ENCODE measurements around the gene ARL2BP. TPM values are rescaled to one million over a fixed set of nuclear protein-coding genes. Genes with fewer than 3 reads are reported as not detected.

ARL2BP gene
- total RNA-seq, 2 donors from 2014 or later: 54.7 to 64.0 TPM

DNA sequence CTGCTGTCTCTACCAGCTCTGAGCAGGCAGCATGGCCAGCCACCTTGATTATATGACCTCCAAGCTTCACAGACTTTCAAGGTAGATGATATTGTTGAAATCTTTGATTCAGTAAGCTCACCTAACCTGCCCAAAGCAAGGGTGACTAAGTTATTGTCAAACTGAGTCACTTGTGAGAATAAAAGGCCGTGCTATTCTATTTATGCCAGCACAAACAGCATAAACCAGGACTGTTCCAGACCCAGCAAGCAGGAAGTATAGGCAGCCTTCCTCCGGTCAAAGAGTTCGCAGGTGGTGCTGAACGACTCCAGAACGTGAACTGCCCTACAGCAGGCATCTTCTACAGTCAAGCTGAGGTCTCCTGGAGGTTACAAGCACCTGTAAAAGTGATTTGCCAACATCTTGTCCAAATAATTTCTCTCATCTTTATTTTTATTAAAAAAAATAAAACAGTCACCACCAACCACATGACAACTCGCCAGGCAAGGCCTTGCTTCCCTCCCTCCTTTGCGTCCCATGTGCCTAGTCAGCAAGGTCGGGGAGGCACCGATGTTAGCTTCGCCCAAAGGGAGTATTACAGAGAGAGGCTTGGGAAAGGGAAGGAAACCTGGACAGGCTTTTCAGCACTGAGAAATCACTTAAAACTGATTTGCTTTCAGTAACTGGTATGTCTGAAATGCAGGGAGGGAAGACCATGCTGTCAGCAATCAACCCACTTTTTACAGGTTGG, 10.8 kb downstream of the ARL2BP start:
- no peak for ATAC-seq (ENCODE audit: insufficient number of reproducible peaks, low FRiP score, low read depth)

DNA sequence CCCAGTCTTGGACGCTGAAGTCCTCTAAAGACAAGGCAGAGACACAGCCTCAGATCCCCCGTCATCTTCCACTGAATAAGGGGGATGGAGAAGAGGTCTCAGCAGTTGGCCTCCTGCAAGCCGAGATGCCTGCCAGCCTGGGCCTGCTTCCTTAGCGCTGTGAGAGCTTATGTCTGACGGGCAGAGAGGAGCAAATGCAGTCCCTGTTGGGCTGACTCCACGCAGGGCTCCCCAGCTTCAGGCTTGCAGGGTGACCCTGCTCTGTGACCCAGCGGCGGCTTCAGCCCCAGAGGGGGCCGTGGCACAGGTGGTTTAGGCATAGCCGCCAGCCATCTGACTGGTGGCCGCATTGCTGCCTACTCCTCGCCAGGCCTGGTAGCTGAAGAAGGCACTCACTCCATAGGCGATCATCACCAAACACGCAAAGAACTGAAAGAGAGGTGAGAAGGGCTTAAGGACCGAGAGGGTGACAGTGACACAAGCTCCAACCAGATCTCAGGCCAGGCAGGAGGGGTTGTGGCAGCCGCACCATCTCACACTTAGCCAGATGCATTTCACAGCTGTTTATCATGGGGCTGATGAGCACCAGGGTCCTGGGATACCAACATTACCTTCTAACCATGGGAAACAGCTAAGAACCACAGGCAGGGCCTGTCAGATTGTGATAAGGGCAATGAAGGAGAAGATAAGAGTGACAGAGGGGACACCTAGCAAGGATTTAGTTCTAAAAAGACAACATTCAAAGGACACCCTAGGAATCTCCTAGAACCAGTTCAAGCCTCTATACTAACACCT, 11.7 kb downstream of the ARL2BP start:
- no peak overlapping the region for H3K27ac ChIP-seq
- H3K4me3 ChIP-seq: no peak overlapping the region
- no peaks in the 10 kb centered on the region for H3K27me3 ChIP-seq (replicated peaks; ENCODE audit: insufficient read depth)
- DNase-seq (ENCODE audit: low spot score): no peak
- H3K9me3 ChIP-seq: no peaks in the 10 kb centered on the region
- no peak for ATAC-seq (ENCODE audit: insufficient number of reproducible peaks, low FRiP score, low read depth)
- H3K4me1 ChIP-seq (ENCODE audit: control insufficient read depth in 1 of 2, low read depth in 2 of 2): no peaks in the 10 kb centered on the region
- peaks cover 25% of the 10 kb centered on the region for H3K36me3 ChIP-seq
- TF ChIP-seq, protein P1, sequence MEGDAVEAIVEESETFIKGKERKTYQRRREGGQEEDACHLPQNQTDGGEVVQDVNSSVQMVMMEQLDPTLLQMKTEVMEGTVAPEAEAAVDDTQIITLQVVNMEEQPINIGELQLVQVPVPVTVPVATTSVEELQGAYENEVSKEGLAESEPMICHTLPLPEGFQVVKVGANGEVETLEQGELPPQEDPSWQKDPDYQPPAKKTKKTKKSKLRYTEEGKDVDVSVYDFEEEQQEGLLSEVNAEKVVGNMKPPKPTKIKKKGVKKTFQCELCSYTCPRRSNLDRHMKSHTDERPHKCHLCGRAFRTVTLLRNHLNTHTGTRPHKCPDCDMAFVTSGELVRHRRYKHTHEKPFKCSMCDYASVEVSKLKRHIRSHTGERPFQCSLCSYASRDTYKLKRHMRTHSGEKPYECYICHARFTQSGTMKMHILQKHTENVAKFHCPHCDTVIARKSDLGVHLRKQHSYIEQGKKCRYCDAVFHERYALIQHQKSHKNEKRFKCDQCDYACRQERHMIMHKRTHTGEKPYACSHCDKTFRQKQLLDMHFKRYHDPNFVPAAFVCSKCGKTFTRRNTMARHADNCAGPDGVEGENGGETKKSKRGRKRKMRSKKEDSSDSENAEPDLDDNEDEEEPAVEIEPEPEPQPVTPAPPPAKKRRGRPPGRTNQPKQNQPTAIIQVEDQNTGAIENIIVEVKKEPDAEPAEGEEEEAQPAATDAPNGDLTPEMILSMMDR (IDR thresholded peaks at IDR 0.05): no peak

More for the DNA sequence above, 10.8 kb downstream of the ARL2BP start:
- H3K36me3 ChIP-seq: peaks cover 25% of the 10 kb centered on the region
- no peak for DNase-seq (ENCODE audit: low spot score)
- H3K27ac ChIP-seq: no peak overlapping the region
- TF ChIP-seq, protein P1 (IDR thresholded peaks at IDR 0.05): no peak
- no peaks in the 10 kb centered on the region for H3K9me3 ChIP-seq
- H3K4me1 ChIP-seq (ENCODE audit: control insufficient read depth in 1 of 2, low read depth in 2 of 2): no peaks in the 10 kb centered on the region
- H3K27me3 ChIP-seq (replicated peaks; ENCODE audit: insufficient read depth): no peaks in the 10 kb centered on the region
- no peak overlapping the region for H3K4me3 ChIP-seq

DNA sequence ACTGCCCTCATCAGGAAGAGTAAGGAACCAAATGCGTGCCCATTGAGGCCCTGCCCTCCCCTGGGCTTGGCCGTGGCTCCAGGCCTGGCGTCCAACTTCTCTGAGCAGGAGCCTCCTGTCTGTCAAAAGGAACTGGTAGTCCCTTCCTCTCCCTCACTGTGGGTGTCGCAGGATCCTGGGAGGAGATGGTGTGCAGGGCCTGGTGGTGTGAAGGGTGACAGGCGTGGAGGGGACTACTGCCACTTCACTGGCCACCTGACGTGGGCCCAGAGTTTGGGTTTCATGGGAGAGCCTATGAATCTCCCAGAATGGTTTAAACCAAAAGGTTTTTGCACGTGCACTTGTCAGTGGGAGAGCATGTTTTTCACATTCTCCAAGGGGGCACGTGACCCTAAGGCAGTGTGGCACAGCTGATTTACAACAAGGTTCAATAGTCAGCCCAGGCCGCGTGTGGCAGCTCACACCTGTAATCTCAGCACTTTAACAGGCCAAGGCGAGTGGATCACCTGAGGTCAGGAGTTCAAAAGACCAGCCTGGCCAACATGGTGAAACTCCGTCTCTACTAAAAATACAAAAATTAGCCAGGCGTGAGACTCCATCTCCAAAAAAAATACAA, 12.5 kb downstream of the ARL2BP start:
- ATAC-seq (ENCODE audit: insufficient number of reproducible peaks, low FRiP score, low read depth): no peak
- H3K27me3 ChIP-seq (replicated peaks; ENCODE audit: insufficient read depth): no peaks in the 10 kb centered on the region
- DNase-seq (ENCODE audit: low spot score): no peak
- TF ChIP-seq, protein P1 (IDR thresholded peaks at IDR 0.05): no peak
- no peaks in the 10 kb centered on the region for H3K4me1 ChIP-seq (ENCODE audit: control insufficient read depth in 1 of 2, low read depth in 2 of 2)
- H3K27ac ChIP-seq: no peak overlapping the region
- H3K9me3 ChIP-seq: no peaks in the 10 kb centered on the region
- peaks cover 17% of the 10 kb centered on the region for H3K36me3 ChIP-seq
- no peak overlapping the region for H3K4me3 ChIP-seq

DNA sequence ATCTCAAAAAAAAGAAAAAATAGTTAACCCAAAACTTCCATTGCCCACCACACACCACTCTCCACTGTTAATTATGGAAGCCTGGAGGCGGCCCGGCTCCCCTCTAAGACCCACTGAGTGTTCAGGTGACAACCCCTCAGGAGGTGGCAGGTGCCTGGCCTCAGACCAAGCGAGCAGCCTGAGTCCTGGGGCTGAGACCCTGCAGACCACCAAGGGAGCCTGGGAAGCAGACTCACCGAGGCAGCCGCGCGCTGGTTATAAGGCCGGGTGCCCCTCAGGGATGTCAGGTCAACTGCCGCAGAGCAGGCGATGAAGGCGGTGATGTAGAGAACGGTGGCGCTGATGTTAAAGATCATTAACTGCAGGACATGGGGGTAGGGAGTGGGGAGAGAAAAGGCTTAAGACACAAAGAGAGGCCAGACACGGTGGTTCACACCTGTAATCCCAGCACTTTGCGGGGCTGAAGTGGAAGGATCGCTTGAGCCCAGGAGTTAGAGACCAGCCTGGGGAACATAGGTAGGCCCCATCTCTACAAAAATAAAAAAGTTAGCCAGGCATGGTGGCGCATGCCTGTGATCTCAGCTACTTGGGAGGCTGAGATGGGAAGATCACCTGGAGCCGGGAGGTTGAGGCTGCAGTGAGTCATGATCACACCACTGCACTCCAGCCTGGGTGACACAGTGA, 13.3 kb downstream of the ARL2BP start:
- no peak overlapping the region for H3K27ac ChIP-seq
- H3K4me3 ChIP-seq: no peak overlapping the region
- ATAC-seq (ENCODE audit: insufficient number of reproducible peaks, low FRiP score, low read depth) (no peak), DNase-seq (ENCODE audit: low spot score) (no peak)
- H3K27me3 ChIP-seq (replicated peaks; ENCODE audit: insufficient read depth): no peaks in the 10 kb centered on the region
- H3K9me3 ChIP-seq: no peaks in the 10 kb centered on the region
- TF ChIP-seq, protein P1 (IDR thresholded peaks at IDR 0.05): no peak
- H3K36me3 ChIP-seq: peaks cover 11% of the 10 kb centered on the region
- no peaks in the 10 kb centered on the region for H3K4me1 ChIP-seq (ENCODE audit: control insufficient read depth in 1 of 2, low read depth in 2 of 2)
